Type B pancreatic cell (in vitro differentiated cells): ENCODE results near the gene CASQ1. TPM values are rescaled to one million over a fixed set of nuclear protein-coding genes. Genes with fewer than 3 reads are reported as not detected.

ENCODE experiments used
- DNase-seq: peaks from one replicate; pipeline ENCODE4 v3.0.0; 2021; ENCODE audit warnings: mixed read lengths; ENCODE audit not compliant: unreplicated experiment; ENCODE audit errors: extremely low spot score
- H3K27ac Mint-ChIP-seq: 2 replicates; pipeline ENCODE4 v1.8.0; 2021; ENCODE audit warnings: mild to moderate bottlenecking, mixed read lengths
- H3K27me3 Mint-ChIP-seq: 2 replicates; pipeline ENCODE4 v1.8.0; 2021; ENCODE audit warnings: mixed read lengths
- H3K36me3 Mint-ChIP-seq: 2 replicates; pipeline ENCODE4 v1.8.0; 2021; ENCODE audit warnings: mixed read lengths
- H3K4me1 Mint-ChIP-seq: one replicate; pipeline ENCODE4 v1.8.0; 2021; ENCODE audit warnings: mixed read lengths; ENCODE audit not compliant: unreplicated experiment
- H3K4me3 Mint-ChIP-seq: 2 replicates; pipeline ENCODE4 v1.8.0; 2021; ENCODE audit warnings: mild to moderate bottlenecking, mixed read lengths
- H3K9me3 Mint-ChIP-seq: 2 replicates; pipeline ENCODE4 v1.8.0; 2021; ENCODE audit warnings: mixed read lengths
- CTCF ChIP-seq: fragments of 200-600 bp; sonication (generic); conservative IDR thresholded peaks from 2 replicates; pipeline ENCODE4 v1.5.0; 2021; ENCODE audit warnings: antibody characterized with exemption, mild to moderate bottlenecking
- total RNA-seq: library from RNA; stranded (reverse); gene quantifications from 2 replicates; pipeline ENCODE4 v1.2.1, GENCODE V29; 2021; ENCODE audit warnings: low replicate concordance

CASQ1 gene
- total RNA-seq, 1 donor from 2014 or later, result 0.46 TPM

- H3K27me3 Mint-ChIP-seq, result no peaks in the 10 kb centered on the region
- no peaks in the 10 kb centered on the region for H3K36me3 Mint-ChIP-seq
- peaks cover 4% of the 10 kb centered on the region for H3K4me1 Mint-ChIP-seq
- no peak for DNase-seq
- no peak for TF ChIP-seq CTCF
- no peak overlapping the region for H3K4me3 Mint-ChIP-seq
- no peak overlapping the region for H3K27ac Mint-ChIP-seq
- no peaks in the 10 kb centered on the region for H3K9me3 Mint-ChIP-seq
These were observed 41.1 kb upstream of the CASQ1 start for GRCh38 chr1:160149233-160149632.

- Mint-ChIP-seq H3K27ac (no peak overlapping the region), H3K27me3 (no peaks in the 10 kb centered on the region), H3K36me3 (no peaks in the 10 kb centered on the region), H3K4me3 (no peak overlapping the region), H3K9me3 (no peaks in the 10 kb centered on the region), H3K4me1 (peaks cover 4% of the 10 kb centered on the region)
- no peak for DNase-seq
- TF ChIP-seq CTCF, result no peak
These were observed 40.7 kb upstream of the CASQ1 start for GRCh38 chr1:160149716-160150115.

GRCh38 chr1:160151303-160151702, 39.1 kb upstream of the CASQ1 start, which contains the start of gene ATP1A4:
TSS of gene ATP1A4 (plus strand) at chr1:160151603. CDS start at chr1:160152041, 438 bp downstream.
- H3K9me3 Mint-ChIP-seq, result no peaks in the 10 kb centered on the region
- DNase-seq, result no peak
- H3K27me3 Mint-ChIP-seq, result no peaks in the 10 kb centered on the region
- TF ChIP-seq CTCF, result no peak
- H3K4me1 Mint-ChIP-seq, result no peaks in the 10 kb centered on the region
- no peaks in the 10 kb centered on the region for H3K36me3 Mint-ChIP-seq
- no peak within 1 kb of the TSS for H3K27ac Mint-ChIP-seq
- no peak within 1 kb of the TSS for H3K4me3 Mint-ChIP-seq

- Mint-ChIP-seq H3K27me3 (peaks cover 3% of the 10 kb centered on the region), H3K4me3 (no peak overlapping the region), H3K4me1 (no peaks in the 10 kb centered on the region), H3K36me3 (no peaks in the 10 kb centered on the region), H3K9me3 (no peaks in the 10 kb centered on the region), H3K27ac (no peak overlapping the region)
- no peak for DNase-seq
- TF ChIP-seq CTCF, result no peak
These were observed 35.6 kb upstream of the CASQ1 start for GRCh38 chr1:160154790-160155189.

GRCh38 chr1:160156361-160156760, 34.0 kb upstream of the CASQ1 start:
- Mint-ChIP-seq H3K27ac (no peak overlapping the region), H3K4me1 (no peaks in the 10 kb centered on the region), H3K9me3 (no peaks in the 10 kb centered on the region), H3K36me3 (no peaks in the 10 kb centered on the region), H3K27me3 (peaks cover 3% of the 10 kb centered on the region), H3K4me3 (no peak overlapping the region)
- TF ChIP-seq CTCF, result no peak
- DNase-seq, result no peak

- Mint-ChIP-seq H3K4me1 (peaks cover 2% of the 10 kb centered on the region), H3K4me3 (no peak overlapping the region), H3K9me3 (no peaks in the 10 kb centered on the region), H3K27me3 (peaks cover 3% of the 10 kb centered on the region), H3K27ac (no peak overlapping the region), H3K36me3 (no peaks in the 10 kb centered on the region)
- no peak for TF ChIP-seq CTCF
- no peak for DNase-seq
These were observed 33.2 kb upstream of the CASQ1 start for GRCh38 chr1:160157174-160157573.
